GM13976 (cell line): ENCODE data around the gene VSIG2.
A peak's percentile ranks its signal among the peaks of the same experiment; 100 is the strongest.

Experiments
- DNase-seq: peaks from one replicate; pipeline ENCODE4 v3.0.0; 2012; ENCODE audit warnings: low spot score
- CTCF ChIP-seq: IDR thresholded peaks from 2 replicates; pipeline ENCODE4 v1.5.1; 2012; ENCODE audit warnings: borderline replicate concordance, mild to moderate bottlenecking; ENCODE audit not compliant: insufficient read depth; ENCODE audit errors: extremely low read depth, missing control alignments, control extremely low read depth
- in situ Hi-C: fragments of 300-500 bp; cut with MboI; formaldehyde crosslinking; loops from one replicate; pipeline ENCODE4 v1.12.0; 2022; ENCODE audit warnings: low sequenced_read_pairs, mixed read lengths, inconsistent platforms; ENCODE audit not compliant: unreplicated experiment

VSIG2 gene

GRCh38 chr11:124751391-124751740 is 689 bp downstream of the VSIG2 start:
- in situ Hi-C loops: no loop called here
- TF ChIP-seq CTCF: no peak
- DNase-seq: peak; percentile 21

GRCh38 chr11:124749912-124750311 is 2.1 kb downstream of the VSIG2 start:
- no peak for DNase-seq
- in situ Hi-C loops: no loop called here
- no peak for TF ChIP-seq CTCF

GRCh38 chr11:124748481-124749343 is 3.3 kb downstream of the VSIG2 start:
- no peak for TF ChIP-seq CTCF
- DNase-seq: no peak
- in situ Hi-C loops: no loop called here

- TF ChIP-seq CTCF: no peak
- in situ Hi-C loops: no loop called here
- DNase-seq: no peak
Measured at GRCh38 chr11:124748100-124748418, 4.0 kb downstream of the VSIG2 start.

GRCh38 chr11:124747406-124748099 is 4.5 kb downstream of the VSIG2 start:
- no peak for TF ChIP-seq CTCF
- DNase-seq: peak; percentile 29
- in situ Hi-C loops: no loop called here

- peak; percentile 94 for DNase-seq
- in situ Hi-C loops: no loop called here
Measured at GRCh38 chr11:124746621-124747243, 5.3 kb downstream of the VSIG2 start.

More at GRCh38 chr11:124746621-124747243, 5.3 kb downstream of the VSIG2 start:
- peak; percentile 94 for TF ChIP-seq CTCF
